HL-60 (cell line): ENCODE data around the gene PUM2.
"Not testable (repeated sequence)": the region's sequence is repeated elsewhere in the genome, so short reads cannot be mapped to it uniquely, and the experiment has no call there.

Experiments used
- DNase-seq, 2 experiments: peaks; one replicate each; pipeline ENCODE4 v3.0.0-alpha.2; 2010 to 2020; ENCODE audit warnings: low read depth in 1 of 2, low spot score in 1 of 2
- H3K27ac ChIP-seq: fragments of 250-450 bp; sonication (Bioruptor Pico); replicated peaks from 2 replicates; pipeline ENCODE4 v1.5.1; 2020; ENCODE audit warnings: mild to moderate bottlenecking, moderate library complexity
- H3K27me3 ChIP-seq: fragments of 250-450 bp; sonication (Bioruptor Pico); 2 replicates; pipeline ENCODE4 v1.5.1; 2021; ENCODE audit warnings: mild to moderate bottlenecking, moderate library complexity; ENCODE audit not compliant: insufficient read depth, poor library complexity, severe bottlenecking
- H3K4me3 ChIP-seq: replicated peaks from 2 replicates; pipeline ENCODE4 v1.5.1; 2011; ENCODE audit warnings: mild to moderate bottlenecking, control low read depth, low read length; ENCODE audit not compliant: insufficient read depth
- CTCF ChIP-seq: IDR thresholded peaks from one replicate; pipeline ENCODE4 v1.5.1; 2011; ENCODE audit warnings: low read length, control low read depth, inconsistent platforms; ENCODE audit not compliant: insufficient read depth
- GABPA ChIP-seq: IDR thresholded peaks from 2 replicates; pipeline ENCODE4 v1.6.1; 2012; ENCODE audit warnings: low read depth
- POLR2AphosphoS5 ChIP-seq: IDR thresholded peaks from 2 replicates; pipeline ENCODE4 v1.6.1; 2012; ENCODE audit warnings: low read depth
- REST ChIP-seq: IDR thresholded peaks from 2 replicates; pipeline ENCODE4 v1.6.1; 2012; ENCODE audit warnings: low read depth; ENCODE audit not compliant: insufficient replicate concordance
- SPI1 ChIP-seq: IDR thresholded peaks from 2 replicates; pipeline ENCODE4 v1.6.1; 2012; ENCODE audit warnings: low read depth, mild to moderate bottlenecking, borderline replicate concordance

The PUM2 gene

GRCh38 chr2:20281876-20282275 lies 68.8 kb downstream of the PUM2 start:
- TF ChIP-seq SPI1, result no peak
- no peak for TF ChIP-seq CTCF
- no peak for TF ChIP-seq POLR2AphosphoS5
- TF ChIP-seq REST, result no peak
- TF ChIP-seq GABPA, result no peak
- no peak for DNase-seq
- H3K27ac ChIP-seq, result no peak overlapping the region
- no peaks in the 10 kb centered on the region for H3K27me3 ChIP-seq
- no peak overlapping the region for H3K4me3 ChIP-seq

GRCh38 chr2:20273042-20273441 lies 77.6 kb downstream of the PUM2 start:
- no peak overlapping the region for H3K27ac ChIP-seq
- DNase-seq, result no peak
- TF ChIP-seq GABPA (no peak), POLR2AphosphoS5 (no peak), REST (no peak), CTCF (no peak), SPI1 (no peak)
- H3K27me3 ChIP-seq, result no peaks in the 10 kb centered on the region
- H3K4me3 ChIP-seq, result no peak overlapping the region

GRCh38 chr2:20268317-20268716 lies 82.3 kb downstream of the PUM2 start:
- not testable (repeated sequence) for H3K27ac ChIP-seq, H3K27me3 ChIP-seq, H3K4me3 ChIP-seq, DNase-seq

GRCh38 chr2:20267529-20267928 lies 83.1 kb downstream of the PUM2 start:
- no peak for DNase-seq
- Histone ChIP-seq H3K4me3 (no peak overlapping the region), H3K27me3 (no peaks in the 10 kb centered on the region), H3K27ac (no peak overlapping the region)
- TF ChIP-seq CTCF (no peak), GABPA (no peak), POLR2AphosphoS5 (no peak), SPI1 (no peak), REST (no peak)
